Prostate gland (tissue), 2 donors: ENCODE measurements around the gene KDM4C. TPM values are rescaled to one million over a fixed set of nuclear protein-coding genes. Genes with fewer than 3 reads are reported as not detected.

ENCODE experiments used
- DNase-seq: peaks from one replicate; pipeline ENCODE4 v3.0.0-alpha.2; 2019; ENCODE audit warnings: low spot score
- H3K27ac ChIP-seq, 2 donors: fragments of 200-600 bp; sonication (generic); 2 replicates each; pipeline ENCODE4 v1.5.1; 2017 to 2019
- H3K27me3 ChIP-seq: fragments of 200-600 bp; sonication (generic); replicated peaks from 2 replicates; pipeline ENCODE4 v1.5.1; 2019; ENCODE audit not compliant: insufficient read depth
- H3K36me3 ChIP-seq, 2 donors: fragments of 200-600 bp; sonication (generic); 1 replicate in 1 of 2; 2 replicates in 1 of 2; pipeline versions ENCODE4 v1.5.1 to v1.8.1; 2017 to 2019
- H3K4me1 ChIP-seq: fragments of 200-600 bp; sonication (generic); replicated peaks from 2 replicates; pipeline ENCODE4 v1.5.1; 2019
- H3K4me3 ChIP-seq, 2 donors: fragments of 200-600 bp; sonication (generic); 2 replicates each; pipeline ENCODE4 v1.5.1; 2017 to 2019
- H3K9me3 ChIP-seq: fragments of 200-600 bp; sonication (generic); 2 replicates; pipeline ENCODE4 v1.5.1; 2017
- CTCF ChIP-seq, 4 experiments: fragments of 200-600 bp in 2 of 4; fragments of 450-650 bp in 2 of 4; sonication (generic) in 2 of 4; IDR thresholded peaks; 1 replicate in 3 of 4; 2 replicates in 1 of 4; pipeline ENCODE4 v1.5.1; 2016 to 2019; ENCODE audit warnings: antibody characterized with exemption in 4 of 4, mild to moderate bottlenecking in 2 of 4, moderate library complexity in 2 of 4
- POLR2A ChIP-seq: fragments of 450-650 bp; IDR thresholded peaks from one replicate; pipeline ENCODE4 v1.6.1; 2016; ENCODE audit warnings: antibody characterized with exemption, mild to moderate bottlenecking
- POLR2AphosphoS5 ChIP-seq: sonication (generic); formaldehyde crosslinking; IDR thresholded peaks from one replicate; pipeline ENCODE4 v1.6.1; 2017; ENCODE audit warnings: antibody characterized with exemption
- WGBS: methylation state at CpG from one replicate; pipeline ENCODE4 v1.1.5; 2018; 5-methylcytosine and 5-hydroxymethylcytosine counted together
- intact Hi-C: fragments of 100-400 bp; cut with DNase I; formaldehyde crosslinking; loops from one replicate; pipeline ENCODE4 v1.14.2; 2022
- total RNA-seq, 2 donors: library from RNA; depleted of rRNA; stranded (reverse); fragments of >200 nt; gene quantifications; one replicate each; pipeline ENCODE4 v1.1.0, GENCODE V29; 2016

The KDM4C gene
- total RNA-seq, 2 donors from 2014 or later, result 18.1 to 27.7 TPM

DNA sequence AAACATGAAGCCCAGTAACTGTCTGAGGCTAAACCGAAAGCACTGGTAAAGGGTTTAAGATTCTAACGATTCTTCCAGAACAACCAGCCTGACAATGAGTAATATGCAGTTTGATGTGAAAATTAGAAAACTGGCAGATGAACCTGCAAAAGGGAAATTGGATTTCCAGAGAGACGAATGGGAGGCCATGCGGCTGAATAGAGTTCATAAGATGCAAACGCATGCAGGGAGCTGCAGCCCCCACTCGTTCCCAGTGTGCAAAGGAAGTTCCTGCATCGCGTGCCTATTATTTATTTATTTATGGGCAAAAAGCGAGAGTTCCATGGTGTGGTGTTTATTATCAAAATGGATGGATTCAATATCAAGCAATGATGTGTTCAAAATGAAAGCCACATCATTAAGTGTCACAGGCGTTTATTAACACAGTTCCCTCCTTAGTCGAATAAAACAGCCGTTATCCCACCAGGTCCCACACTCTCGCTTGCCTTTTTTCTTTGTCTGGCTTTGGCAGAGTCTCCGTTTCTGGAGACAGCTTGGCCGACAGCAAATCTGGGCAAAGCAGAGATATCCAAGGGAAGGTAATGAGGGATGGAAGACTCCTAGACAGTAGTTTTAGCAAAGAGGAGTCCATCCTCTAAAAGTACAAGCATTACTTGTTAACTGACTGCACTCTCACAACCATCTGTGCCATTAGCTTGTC is 451.4 kb downstream of the KDM4C start:
- Histone ChIP-seq H3K4me3 (no peak overlapping the region), H3K36me3 (no peaks in the 10 kb centered on the region), H3K9me3 (no peaks in the 10 kb centered on the region), H3K4me1 (peaks cover 5% of the 10 kb centered on the region), H3K27ac (no peak overlapping the region), H3K27me3 (no peaks in the 10 kb centered on the region)
- intact Hi-C loops, result no loop called here
- no peak for DNase-seq
- WGBS, result 87% methylated on average over 15 of the region's 15 CpGs
- TF ChIP-seq CTCF (IDR thresholded peaks at IDR 0.05) (no peak), POLR2A (no peak), POLR2AphosphoS5 (no peak)

GRCh38 chr9:7209990-7210389 is 452.2 kb downstream of the KDM4C start:
- no peaks in the 10 kb centered on the region for H3K36me3 ChIP-seq
- 81% methylated on average over 3 of the region's 3 CpGs for WGBS
- intact Hi-C loops, result no loop called here
- H3K27me3 ChIP-seq, result no peaks in the 10 kb centered on the region
- DNase-seq, result no peak
- no peak overlapping the region for H3K4me3 ChIP-seq
- H3K27ac ChIP-seq, result no peak overlapping the region
- H3K9me3 ChIP-seq, result no peaks in the 10 kb centered on the region
- TF ChIP-seq CTCF (IDR thresholded peaks at IDR 0.05) (no peak), POLR2AphosphoS5 (no peak)
- peaks cover 5% of the 10 kb centered on the region for H3K4me1 ChIP-seq

- Histone ChIP-seq H3K27ac (no peak overlapping the region), H3K4me3 (no peak overlapping the region), H3K27me3 (no peaks in the 10 kb centered on the region), H3K4me1 (peaks cover 5% of the 10 kb centered on the region), H3K36me3 (no peaks in the 10 kb centered on the region), H3K9me3 (no peaks in the 10 kb centered on the region)
- TF ChIP-seq POLR2A (no peak), POLR2AphosphoS5 (no peak), CTCF (IDR thresholded peaks at IDR 0.05) (no peak)
- DNase-seq, result no peak
- intact Hi-C loops, result no loop called here
- 76% methylated on average over 8 of the region's 8 CpGs for WGBS
These were observed 453.3 kb downstream of the KDM4C start for GRCh38 chr9:7210854-7211637.

GRCh38 chr9:7211657-7212056 is 453.9 kb downstream of the KDM4C start:
- H3K36me3 ChIP-seq, result no peaks in the 10 kb centered on the region
- H3K27me3 ChIP-seq, result no peaks in the 10 kb centered on the region
- 85% methylated on average over 3 of the region's 3 CpGs for WGBS
- H3K9me3 ChIP-seq, result no peaks in the 10 kb centered on the region
- no peak overlapping the region for H3K27ac ChIP-seq
- DNase-seq, result no peak
- H3K4me3 ChIP-seq, result no peak overlapping the region
- intact Hi-C loops, result no loop called here
- TF ChIP-seq CTCF (IDR thresholded peaks at IDR 0.05) (no peak), POLR2AphosphoS5 (no peak), POLR2A (no peak)
- H3K4me1 ChIP-seq, result peaks cover 5% of the 10 kb centered on the region

DNA sequence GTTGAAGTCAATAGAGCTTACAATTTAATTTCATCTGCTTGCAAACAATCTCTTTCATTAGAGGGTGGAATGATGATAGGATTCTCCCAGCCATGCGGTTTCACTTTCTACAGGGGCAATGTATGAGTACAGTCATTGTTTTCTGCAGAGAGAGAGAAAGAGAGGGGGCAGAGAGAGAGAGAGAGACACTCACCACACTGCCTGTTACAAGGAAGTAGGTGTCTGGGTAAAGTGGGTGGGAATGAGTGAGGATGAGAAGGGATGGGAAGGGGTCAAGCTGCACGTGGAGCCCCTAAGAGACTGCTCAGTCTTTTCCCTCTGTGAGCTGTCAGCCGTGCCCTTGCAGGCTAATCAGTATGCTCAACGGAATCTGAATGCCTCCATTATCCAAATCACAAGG is 454.3 kb downstream of the KDM4C start:
- Histone ChIP-seq H3K27me3 (no peaks in the 10 kb centered on the region), H3K4me3 (no peak overlapping the region), H3K27ac (no peak overlapping the region), H3K4me1 (peaks cover 5% of the 10 kb centered on the region), H3K9me3 (no peaks in the 10 kb centered on the region), H3K36me3 (no peaks in the 10 kb centered on the region)
- no peak for DNase-seq
- no peak for TF ChIP-seq POLR2AphosphoS5
- TF ChIP-seq CTCF (IDR thresholded peaks at IDR 0.05), result no peak
- no peak for TF ChIP-seq POLR2A
- WGBS, result 60% methylated on average over 4 of the region's 4 CpGs
- intact Hi-C loops, result no loop called here
